Astrocyte (in vitro differentiated cells and primary cell): ENCODE measurements around the gene STX16.

Experiments used
- CTCF ChIP-seq: IDR thresholded peaks from 2 replicates; pipeline ENCODE4 v1.5.1; 2011; ENCODE audit warnings: low read depth, mild to moderate bottlenecking, inconsistent platforms, low read length, moderate library complexity; ENCODE audit not compliant: insufficient read depth
- EZH2 ChIP-seq: IDR thresholded peaks from 2 replicates; pipeline ENCODE4 v1.6.1; 2012; ENCODE audit warnings: mild to moderate bottlenecking, low read length, inconsistent platforms; ENCODE audit not compliant: insufficient read depth

- TF ChIP-seq CTCF (no peak), EZH2 (no peak)
Measured at GRCh38 chr20:58696411-58696961, 45.4 kb downstream of the STX16 start.
